Subcutaneous abdominal adipose tissue (tissue), 5 donors: Measurements from ENCODE around the gene SHISAL1.

Experiments
- H3K27ac ChIP-seq: one replicate; pipeline ENCODE4 v1.7.0; 2013; ENCODE audit warnings: low read depth, mild to moderate bottlenecking, inconsistent platforms, low read length, moderate library complexity
- H3K27me3 ChIP-seq, 5 donors: one replicate each; pipeline ENCODE4 v1.7.0; 2013; ENCODE audit warnings: low read length in 5 of 5, inconsistent platforms in 1 of 5; ENCODE audit not compliant: control insufficient read depth in 5 of 5, insufficient read depth in 4 of 5
- H3K36me3 ChIP-seq, 5 donors: one replicate each; pipeline ENCODE4 v1.7.0; 2013; ENCODE audit warnings: low read length in 5 of 5; ENCODE audit not compliant: control insufficient read depth in 5 of 5, insufficient read depth in 5 of 5
- H3K4me1 ChIP-seq, 5 donors: one replicate each; pipeline ENCODE4 v1.7.0; 2013; ENCODE audit warnings: low read length in 5 of 5, mild to moderate bottlenecking in 3 of 5, moderate library complexity in 1 of 5; ENCODE audit not compliant: control insufficient read depth in 5 of 5, insufficient read depth in 5 of 5
- H3K4me3 ChIP-seq, 5 donors: one replicate each; pipeline ENCODE4 v1.7.0; 2013; ENCODE audit warnings: low read length in 5 of 5, low read depth in 1 of 5
- H3K9ac ChIP-seq, 5 donors: one replicate each; pipeline ENCODE4 v1.7.0; 2013; ENCODE audit warnings: low read length in 5 of 5, mild to moderate bottlenecking in 4 of 5, moderate library complexity in 3 of 5
- H3K9me3 ChIP-seq, 5 donors: one replicate each; pipeline ENCODE4 v1.7.0; 2013; ENCODE audit warnings: low read length in 5 of 5; ENCODE audit not compliant: control insufficient read depth in 5 of 5
- donor health status: healthy.
- donor health status: healthy.
- donor health status: healthy.
- donor health status: healthy.
- donor health status: healthy.

The SHISAL1 gene

GRCh38 chr22:44213489-44214043 lies 99.2 kb downstream of the SHISAL1 start:
- Histone ChIP-seq H3K4me1 (peaks cover 0 to 6% (median 0%) of the 10 kb centered on the region in 5 donors), H3K27ac (no peak overlapping the region), H3K27me3 (peaks cover 3 to 8% (median 5%) of the 10 kb centered on the region in 5 donors), H3K9ac (no peak overlapping the region), H3K9me3 (peaks cover 9 to 34% (median 20%) of the 10 kb centered on the region in 5 donors), H3K36me3 (no peaks in the 10 kb centered on the region), H3K4me3 (no peak overlapping the region)

- Histone ChIP-seq H3K4me3 (no peak overlapping the region), H3K27me3 (peaks cover 0 to 7% (median 3%) of the 10 kb centered on the region in 5 donors), H3K9ac (no peak overlapping the region), H3K4me1 (peaks cover 0 to 6% (median 0%) of the 10 kb centered on the region in 5 donors), H3K9me3 (peaks cover 9 to 34% (median 20%) of the 10 kb centered on the region in 5 donors), H3K36me3 (no peaks in the 10 kb centered on the region), H3K27ac (no peak overlapping the region)
Measured at GRCh38 chr22:44212936-44213335, 99.8 kb downstream of the SHISAL1 start.

GRCh38 chr22:44211946-44212930 lies 100.5 kb downstream of the SHISAL1 start:
- no peak overlapping the region for H3K9ac ChIP-seq
- H3K27me3 ChIP-seq = peaks cover 0 to 6% (median 3%) of the 10 kb centered on the region in 5 donors
- H3K4me1 ChIP-seq = peaks cover 0 to 6% (median 0%) of the 10 kb centered on the region in 5 donors
- no peak overlapping the region for H3K27ac ChIP-seq
- no peak overlapping the region for H3K4me3 ChIP-seq
- peaks cover 9 to 34% (median 22%) of the 10 kb centered on the region in 5 donors for H3K9me3 ChIP-seq
- H3K36me3 ChIP-seq = no peaks in the 10 kb centered on the region

- Histone ChIP-seq H3K36me3 (no peaks in the 10 kb centered on the region), H3K4me3 (no peak overlapping the region), H3K4me1 (peaks cover 0 to 6% (median 0%) of the 10 kb centered on the region in 5 donors), H3K27ac (no peak overlapping the region), H3K9ac (no peak overlapping the region), H3K27me3 (peaks cover 0 to 6% (median 3%) of the 10 kb centered on the region in 5 donors), H3K9me3 (peaks cover 9 to 34% (median 22%) of the 10 kb centered on the region in 5 donors)
Measured at GRCh38 chr22:44211256-44211945, 101.3 kb downstream of the SHISAL1 start.

GRCh38 chr22:44210722-44211121 lies 102.0 kb downstream of the SHISAL1 start:
- Histone ChIP-seq H3K9ac (no peak overlapping the region), H3K27ac (no peak overlapping the region), H3K4me3 (no peak overlapping the region), H3K9me3 (peaks cover 9 to 32% (median 22%) of the 10 kb centered on the region in 5 donors), H3K27me3 (peaks cover 0 to 8% (median 6%) of the 10 kb centered on the region in 5 donors), H3K4me1 (peaks cover 0 to 6% (median 0%) of the 10 kb centered on the region in 5 donors), H3K36me3 (peaks cover 0 to under 1% (median 0%) of the 10 kb centered on the region in 5 donors)

GRCh38 chr22:44209343-44209742 lies 103.4 kb downstream of the SHISAL1 start:
- Histone ChIP-seq H3K9me3 (peaks cover 5 to 20% (median 14%) of the 10 kb centered on the region in 5 donors), H3K4me3 (no peak overlapping the region), H3K9ac (no peak overlapping the region), H3K4me1 (peaks cover 0 to 6% (median 0%) of the 10 kb centered on the region in 5 donors), H3K27me3 (peaks cover 0 to 14% (median 9%) of the 10 kb centered on the region in 5 donors), H3K27ac (no peak overlapping the region), H3K36me3 (peaks cover 0 to 7% (median 0%) of the 10 kb centered on the region in 5 donors)

GRCh38 chr22:44207981-44208317 lies 104.8 kb downstream of the SHISAL1 start:
- peaks cover 5 to 19% (median 14%) of the 10 kb centered on the region in 5 donors for H3K9me3 ChIP-seq
- H3K4me1 ChIP-seq = peaks cover 0 to 6% (median 0%) of the 10 kb centered on the region in 5 donors
- no peak overlapping the region for H3K27ac ChIP-seq
- H3K36me3 ChIP-seq = peaks cover 0 to 10% (median 0%) of the 10 kb centered on the region in 5 donors
- no peak overlapping the region for H3K9ac ChIP-seq
- peaks cover 0 to 14% (median 9%) of the 10 kb centered on the region in 5 donors for H3K27me3 ChIP-seq
- H3K4me3 ChIP-seq = no peak overlapping the region

GRCh38 chr22:44207173-44207980 lies 105.4 kb downstream of the SHISAL1 start:
- peaks cover 0 to 19% (median 9%) of the 10 kb centered on the region in 5 donors for H3K27me3 ChIP-seq
- H3K36me3 ChIP-seq = peaks cover 0 to 10% (median 0%) of the 10 kb centered on the region in 5 donors
- no peak overlapping the region for H3K27ac ChIP-seq
- H3K9ac ChIP-seq = no peak overlapping the region
- H3K9me3 ChIP-seq = peaks cover 5 to 19% (median 14%) of the 10 kb centered on the region in 5 donors
- H3K4me3 ChIP-seq = no peak overlapping the region
- H3K4me1 ChIP-seq = peaks cover 0 to 3% (median 0%) of the 10 kb centered on the region in 5 donors

GRCh38 chr22:44206696-44207095 lies 106.1 kb downstream of the SHISAL1 start:
- no peak overlapping the region for H3K4me3 ChIP-seq
- H3K9me3 ChIP-seq = peaks cover 5 to 19% (median 14%) of the 10 kb centered on the region in 5 donors
- H3K9ac ChIP-seq = no peak overlapping the region
- H3K4me1 ChIP-seq = no peaks in the 10 kb centered on the region
- H3K27me3 ChIP-seq = peaks cover 0 to 20% (median 14%) of the 10 kb centered on the region in 5 donors
- peaks cover 0 to 10% (median 0%) of the 10 kb centered on the region in 5 donors for H3K36me3 ChIP-seq
- no peak overlapping the region for H3K27ac ChIP-seq
